Putamen (tissue), 1 donor: ENCODE data around the gene KREMEN1.

ENCODE experiments used
- DNase-seq: peaks from one replicate; pipeline ENCODE4 v3.0.0-alpha.2; 2016; ENCODE audit warnings: low spot score

Gene KREMEN1

GRCh38 chr22:29206372-29207242 is 133.8 kb downstream of the KREMEN1 start:
- DNase-seq = no peak

- DNase-seq = no peak
Measured at GRCh38 chr22:29207243-29207550, 134.4 kb downstream of the KREMEN1 start.

GRCh38 chr22:29207562-29208501 is 135.0 kb downstream of the KREMEN1 start:
- DNase-seq = no peak

- DNase-seq = no peak
Measured at GRCh38 chr22:29208502-29208862, 135.6 kb downstream of the KREMEN1 start.

- no peak for DNase-seq
Measured at GRCh38 chr22:29208879-29209623, 136.2 kb downstream of the KREMEN1 start.

DNA sequence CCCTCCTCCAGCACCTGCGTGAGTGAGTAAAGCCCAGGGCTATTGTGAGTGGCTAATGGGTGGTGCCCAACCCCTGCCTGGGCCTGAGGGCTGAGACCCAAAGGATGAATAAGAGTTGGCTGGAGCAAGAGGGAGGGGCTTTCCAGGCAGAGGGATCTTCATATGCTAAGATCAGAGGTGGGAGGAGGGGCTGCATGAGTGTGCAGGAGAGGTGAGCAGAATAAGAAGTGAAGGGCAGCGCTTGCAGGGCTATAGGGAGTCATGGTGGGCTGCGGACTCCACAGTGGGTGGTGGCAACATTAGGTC is 136.7 kb downstream of the KREMEN1 start:
- DNase-seq = no peak

- DNase-seq = no peak
Measured at GRCh38 chr22:29211066-29211465, 138.2 kb downstream of the KREMEN1 start.

GRCh38 chr22:29211466-29211865 is 138.6 kb downstream of the KREMEN1 start:
- no peak for DNase-seq

GRCh38 chr22:29212743-29213142 is 139.9 kb downstream of the KREMEN1 start:
- no peak for DNase-seq

- no peak for DNase-seq
Measured at GRCh38 chr22:29213493-29213892, 140.7 kb downstream of the KREMEN1 start.

DNA sequence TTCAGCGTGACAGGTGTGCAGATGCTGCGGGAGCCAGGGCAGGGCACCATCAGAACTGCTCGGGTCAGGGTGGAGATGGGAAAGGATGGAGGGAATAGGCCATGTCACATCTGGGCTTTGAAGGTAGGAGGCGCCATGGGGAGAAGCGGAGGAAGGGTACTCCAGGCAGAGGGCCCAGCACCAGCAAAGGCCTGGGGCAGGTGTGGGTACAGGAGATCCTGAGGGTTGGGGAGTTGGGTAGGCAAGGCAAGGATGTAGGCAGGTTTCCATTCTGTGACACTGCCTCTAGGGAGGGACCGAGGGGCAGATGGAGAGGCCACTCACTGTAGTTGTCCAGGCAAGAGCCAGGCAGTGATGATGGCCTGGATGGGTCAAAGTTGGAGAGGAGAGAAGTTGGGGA is 141.4 kb downstream of the KREMEN1 start:
- no peak for DNase-seq

- DNase-seq = no peak
Measured at GRCh38 chr22:29215012-29215860, 142.4 kb downstream of the KREMEN1 start.

DNA sequence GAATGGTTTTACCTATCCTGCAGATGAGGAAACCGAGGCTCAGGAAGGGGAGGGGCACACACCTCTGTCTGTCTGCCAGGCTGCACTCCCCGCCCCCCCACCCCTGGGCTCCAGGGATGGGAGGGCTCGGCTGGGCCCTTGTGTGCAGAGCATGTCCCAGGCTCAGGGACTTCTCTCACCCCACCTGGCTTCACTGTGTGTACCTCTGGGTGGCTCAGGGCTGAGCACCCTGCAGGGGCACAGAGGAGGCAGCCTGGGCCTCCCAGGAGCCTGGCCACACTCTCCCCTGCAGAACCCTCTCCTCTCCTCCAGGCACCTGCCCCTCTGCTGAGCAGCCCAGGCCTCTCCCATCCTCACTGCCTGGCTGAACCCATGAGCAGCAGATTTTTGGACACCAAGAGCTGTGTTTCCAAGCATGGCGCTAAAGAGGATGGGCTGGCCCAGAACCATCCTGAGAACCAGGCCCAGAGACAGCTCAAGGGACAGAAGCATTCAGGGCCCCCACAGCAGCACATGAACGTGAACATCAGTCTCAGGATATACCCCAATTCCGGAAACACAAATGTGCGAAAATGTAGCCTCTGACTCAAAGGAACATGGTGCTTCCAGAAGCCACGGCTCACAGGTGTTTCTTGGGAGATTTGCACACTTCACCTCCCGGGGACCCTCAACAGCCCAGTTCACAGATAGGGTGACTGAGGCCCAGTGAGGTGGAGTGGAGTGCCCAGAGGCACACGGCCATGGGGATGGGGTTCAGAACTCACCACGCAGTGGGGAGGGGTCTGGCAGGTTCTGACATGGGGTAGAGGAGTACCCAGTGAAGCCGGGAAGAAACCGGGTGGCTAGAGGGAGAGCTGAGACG is 143.4 kb downstream of the KREMEN1 start:
- no peak for DNase-seq

GRCh38 chr22:29216873-29217666 is 144.2 kb downstream of the KREMEN1 start:
- DNase-seq = no peak
